Osteoblast (primary cell): Measurements from ENCODE around the gene CDA. TPM values are rescaled to one million over a fixed set of nuclear protein-coding genes. Genes with fewer than 3 reads are reported as not detected.

Experiments used
- DNase-seq: peaks from one replicate; pipeline ENCODE4 v3.0.0; 2011; ENCODE audit warnings: low spot score, mixed read lengths; ENCODE audit not compliant: insufficient read length; ENCODE audit errors: missing footprints
- H2AFZ ChIP-seq: 2 replicates; pipeline ENCODE4 v1.6.0; 2011; ENCODE audit warnings: mild to moderate bottlenecking, low read length
- H3K27ac ChIP-seq: 2 replicates; pipeline ENCODE4 v1.5.1; 2011; ENCODE audit warnings: mild to moderate bottlenecking, low read depth, low read length, moderate library complexity
- H3K27me3 ChIP-seq: 2 replicates; pipeline ENCODE4 v1.6.0; 2012; ENCODE audit warnings: mild to moderate bottlenecking, control low read depth, inconsistent platforms, low read length, moderate library complexity; ENCODE audit not compliant: insufficient read depth
- H3K36me3 ChIP-seq: 2 replicates; pipeline ENCODE4 v1.5.1; 2011; ENCODE audit warnings: mild to moderate bottlenecking, low read length, control low read depth, moderate library complexity; ENCODE audit not compliant: insufficient read depth
- H3K4me1 ChIP-seq: 2 replicates; pipeline ENCODE4 v1.5.1; 2011; ENCODE audit warnings: mild to moderate bottlenecking, low read length, control low read depth, moderate library complexity; ENCODE audit not compliant: insufficient read depth
- H3K4me2 ChIP-seq: 2 replicates; pipeline ENCODE4 v1.6.0; 2011; ENCODE audit warnings: mild to moderate bottlenecking, low read length; ENCODE audit not compliant: insufficient read depth
- H3K4me3 ChIP-seq: fragments of 200-600 bp; sonication (generic); 3 replicates; pipeline ENCODE4 v1.5.1; 2012; ENCODE audit warnings: mild to moderate bottlenecking, low read length, inconsistent platforms; ENCODE audit not compliant: insufficient read depth
- H3K79me2 ChIP-seq: 2 replicates; pipeline ENCODE4 v1.6.0; 2012; ENCODE audit warnings: mild to moderate bottlenecking, low read length, control low read depth, inconsistent platforms; ENCODE audit not compliant: insufficient read depth
- H3K9me3 ChIP-seq: 2 replicates; pipeline ENCODE4 v1.5.1; 2011; ENCODE audit warnings: low read depth, low read length, control low read depth
- H4K20me1 ChIP-seq: 2 replicates; pipeline ENCODE4 v1.6.0; 2012; ENCODE audit warnings: mild to moderate bottlenecking, low read length, control low read depth; ENCODE audit not compliant: insufficient read depth
- total RNA-seq: library from RNA; depleted of rRNA; stranded (reverse); fragments of >200 nt; gene quantifications from 2 replicates; pipeline ENCODE4 v1.2.3, GENCODE V29; 2012
- TF ChIP-seq, protein P1 (sequence below): IDR thresholded peaks from 2 replicates; pipeline ENCODE4 v1.5.1; 2011; ENCODE audit warnings: mild to moderate bottlenecking, low read depth, low read length, moderate library complexity; ENCODE audit errors: extremely low read depth

CDA gene
- total RNA-seq, 1 donor = 1.1 TPM

DNA sequence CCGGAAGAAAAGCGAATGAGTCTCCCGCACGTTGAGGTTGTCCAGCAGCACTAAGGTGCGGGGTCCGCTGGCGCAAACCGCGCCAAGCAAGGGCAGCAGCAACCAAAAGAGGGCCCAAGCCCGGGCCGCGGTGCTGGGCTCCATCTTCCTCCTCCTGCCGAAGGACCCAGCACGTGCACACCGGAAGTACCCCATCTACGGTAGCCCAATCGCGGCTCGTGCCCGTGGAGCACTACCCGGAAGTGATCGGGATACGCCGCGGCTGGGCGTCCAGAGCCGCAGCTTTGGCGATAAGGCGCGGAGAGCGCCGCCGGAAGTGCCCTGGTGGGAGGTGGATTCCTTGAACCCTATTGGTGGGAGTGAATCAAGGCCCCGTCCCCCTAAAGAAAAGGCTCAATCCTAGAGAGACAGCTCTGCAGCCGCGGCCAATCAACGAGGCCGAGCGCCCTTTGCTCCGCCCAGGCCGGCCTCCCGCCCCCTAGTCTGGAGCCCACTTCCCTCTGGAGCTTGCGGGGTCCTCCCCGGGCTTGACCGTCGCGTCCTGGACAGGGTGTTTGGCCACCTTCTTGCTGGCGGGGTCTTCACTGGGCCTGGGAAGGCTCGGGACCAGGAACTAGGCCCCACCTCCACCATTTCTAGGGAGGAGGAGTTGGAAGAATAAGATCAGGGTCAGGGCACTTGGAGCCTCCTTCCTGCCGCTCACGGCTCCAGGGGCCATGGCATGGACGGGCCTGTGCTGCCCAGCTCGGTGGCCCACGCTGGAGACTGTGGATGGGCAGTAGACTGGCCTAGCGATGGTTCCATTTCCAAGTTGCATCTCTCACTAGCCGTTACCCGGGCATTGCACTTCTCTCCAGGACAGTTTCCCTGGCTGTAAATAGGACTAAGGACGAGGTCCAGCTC, 72.6 kb downstream of the CDA start, which contains the start of gene DDOST:
DDOST (minus strand) TSS at position 163 of the 903 bp plus-strand sequence; CDS start at position 144, 19 bp downstream.
- Histone ChIP-seq H2AFZ (peak within 1 kb of the TSS; percentile 96), H3K27me3 (no peaks in the 10 kb centered on the region), H3K9me3 (no peaks in the 10 kb centered on the region), H3K4me3 (peak within 1 kb of the TSS; percentile 98), H3K4me1 (peaks cover 14% of the 10 kb centered on the region), H3K27ac (peak within 1 kb of the TSS; percentile 78), H3K4me2 (peak within 1 kb of the TSS; percentile 87), H3K36me3 (peaks cover 16% of the 10 kb centered on the region), H3K79me2 (peaks cover 48% of the 10 kb centered on the region), H4K20me1 (peaks cover 11% of the 10 kb centered on the region)
- TF ChIP-seq, protein P1, sequence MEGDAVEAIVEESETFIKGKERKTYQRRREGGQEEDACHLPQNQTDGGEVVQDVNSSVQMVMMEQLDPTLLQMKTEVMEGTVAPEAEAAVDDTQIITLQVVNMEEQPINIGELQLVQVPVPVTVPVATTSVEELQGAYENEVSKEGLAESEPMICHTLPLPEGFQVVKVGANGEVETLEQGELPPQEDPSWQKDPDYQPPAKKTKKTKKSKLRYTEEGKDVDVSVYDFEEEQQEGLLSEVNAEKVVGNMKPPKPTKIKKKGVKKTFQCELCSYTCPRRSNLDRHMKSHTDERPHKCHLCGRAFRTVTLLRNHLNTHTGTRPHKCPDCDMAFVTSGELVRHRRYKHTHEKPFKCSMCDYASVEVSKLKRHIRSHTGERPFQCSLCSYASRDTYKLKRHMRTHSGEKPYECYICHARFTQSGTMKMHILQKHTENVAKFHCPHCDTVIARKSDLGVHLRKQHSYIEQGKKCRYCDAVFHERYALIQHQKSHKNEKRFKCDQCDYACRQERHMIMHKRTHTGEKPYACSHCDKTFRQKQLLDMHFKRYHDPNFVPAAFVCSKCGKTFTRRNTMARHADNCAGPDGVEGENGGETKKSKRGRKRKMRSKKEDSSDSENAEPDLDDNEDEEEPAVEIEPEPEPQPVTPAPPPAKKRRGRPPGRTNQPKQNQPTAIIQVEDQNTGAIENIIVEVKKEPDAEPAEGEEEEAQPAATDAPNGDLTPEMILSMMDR = peak; percentile 51
- DNase-seq = peak; percentile 99

DNA sequence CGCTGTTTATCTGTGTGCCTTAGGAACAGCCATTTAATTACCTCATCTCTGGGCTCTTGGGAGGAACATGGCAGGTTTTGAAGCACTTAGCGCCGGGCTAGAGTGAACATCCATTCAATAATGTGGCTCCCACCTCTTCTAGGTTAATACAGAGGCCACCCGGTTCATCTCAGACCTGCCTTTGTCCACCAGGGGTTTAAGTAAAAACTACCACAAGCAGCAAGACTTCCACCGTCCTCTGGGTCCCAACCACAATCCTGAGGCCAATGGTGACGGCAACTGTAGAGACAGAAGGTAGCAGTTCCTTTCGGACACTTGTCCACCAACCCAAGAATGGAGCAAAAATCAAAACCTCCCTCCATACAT, 73.2 kb downstream of the CDA start:
- TF ChIP-seq, protein P1 = no peak
- peaks cover 16% of the 10 kb centered on the region for H3K36me3 ChIP-seq
- H3K79me2 ChIP-seq = peaks cover 42% of the 10 kb centered on the region
- peak overlapping the region; percentile 98 for H3K4me3 ChIP-seq
- peak overlapping the region; percentile 96 for H2AFZ ChIP-seq
- H3K4me2 ChIP-seq = peak overlapping the region; percentile 87
- H3K4me1 ChIP-seq = peaks cover 14% of the 10 kb centered on the region
- H3K9me3 ChIP-seq = no peaks in the 10 kb centered on the region
- H4K20me1 ChIP-seq = peaks cover 6% of the 10 kb centered on the region
- DNase-seq = peak; percentile 62
- no peaks in the 10 kb centered on the region for H3K27me3 ChIP-seq
- peak overlapping the region; percentile 74 for H3K27ac ChIP-seq

DNA sequence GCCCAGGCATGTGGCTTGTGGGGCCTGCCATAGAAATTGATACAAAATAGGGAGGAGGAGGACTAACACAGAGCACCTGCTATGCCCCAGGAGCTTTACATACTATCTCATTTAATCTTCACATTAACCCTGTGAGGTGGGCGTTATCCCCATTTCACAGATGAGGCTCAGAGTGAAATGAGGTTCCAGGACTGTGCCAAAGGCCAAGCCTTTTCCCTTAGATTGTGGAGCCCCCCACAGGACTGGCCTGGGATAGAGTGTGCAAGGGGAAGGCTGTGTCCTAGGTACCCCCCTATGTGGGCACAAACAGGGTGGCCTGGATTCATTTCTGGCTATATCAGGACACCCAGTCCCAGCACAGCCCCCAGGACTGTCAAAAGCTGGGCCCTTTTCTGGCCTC, 74.5 kb downstream of the CDA start:
- Histone ChIP-seq H3K27ac (no peak overlapping the region), H3K36me3 (peaks cover 9% of the 10 kb centered on the region), H3K79me2 (peaks cover 29% of the 10 kb centered on the region), H4K20me1 (peaks cover 6% of the 10 kb centered on the region), H3K27me3 (no peaks in the 10 kb centered on the region), H2AFZ (no peak overlapping the region), H3K9me3 (no peaks in the 10 kb centered on the region), H3K4me3 (no peak overlapping the region), H3K4me1 (peaks cover 14% of the 10 kb centered on the region), H3K4me2 (no peak overlapping the region)
- peak; percentile 78 for DNase-seq
- TF ChIP-seq, protein P1 = no peak
